CD4-positive, alpha-beta T cell treated with Interleukin-4 for 4 hours (primary cell): ENCODE measurements around the gene TBC1D2B.
A peak's percentile ranks its signal among the peaks of the same experiment; 100 is the strongest.
"Not testable (repeated sequence)": the region's sequence is repeated elsewhere in the genome, so short reads cannot be mapped to it uniquely, and the experiment has no call there.

Source experiments
- DNase-seq: peaks from one replicate; pipeline ENCODE4 v3.0.0-alpha.2; 2020

TBC1D2B gene

GRCh38 chr15:77971875-77972274 is 105.6 kb downstream of the TBC1D2B start:
- not testable (repeated sequence) for DNase-seq

- not testable (repeated sequence) for DNase-seq
These were observed 106.6 kb downstream of the TBC1D2B start for GRCh38 chr15:77970813-77971360.

- DNase-seq, result no peak
These were observed 108.5 kb downstream of the TBC1D2B start for GRCh38 chr15:77969055-77969454.

GRCh38 chr15:77967798-77968197 is 109.7 kb downstream of the TBC1D2B start:
- no peak for DNase-seq

- not testable (repeated sequence) for DNase-seq
These were observed 110.3 kb downstream of the TBC1D2B start for GRCh38 chr15:77967235-77967615.

GRCh38 chr15:77966540-77967234 is 110.8 kb downstream of the TBC1D2B start:
- DNase-seq, result peak; percentile 58

- DNase-seq, result no peak
These were observed 113.3 kb downstream of the TBC1D2B start for GRCh38 chr15:77964193-77964592.

GRCh38 chr15:77959432-77959879 is 118.1 kb downstream of the TBC1D2B start:
- DNase-seq, result peak; percentile 59

- DNase-seq, result not testable (repeated sequence)
These were observed 118.6 kb downstream of the TBC1D2B start for GRCh38 chr15:77958716-77959431.

GRCh38 chr15:77958021-77958420 is 119.5 kb downstream of the TBC1D2B start:
- not testable (repeated sequence) for DNase-seq

GRCh38 chr15:77953926-77954325 is 123.6 kb downstream of the TBC1D2B start:
- peak; percentile 65 for DNase-seq

GRCh38 chr15:77952928-77953446 is 124.5 kb downstream of the TBC1D2B start:
- not testable (repeated sequence) for DNase-seq

GRCh38 chr15:77951105-77951786 is 126.3 kb downstream of the TBC1D2B start:
- not testable (repeated sequence) for DNase-seq

GRCh38 chr15:77950470-77950869 is 127.0 kb downstream of the TBC1D2B start:
- DNase-seq, result not testable (repeated sequence)

- no peak for DNase-seq
These were observed 131.9 kb downstream of the TBC1D2B start for GRCh38 chr15:77945566-77945965.
